ENCODE measurements around the gene SEL1L3. TPM values are rescaled to one million over a fixed set of nuclear protein-coding genes. Genes with fewer than 3 reads are reported as not detected.

The SEL1L3 gene
- total RNA-seq, 1 donor from 2014 or later, result 57.7 TPM

- DNase-seq (ENCODE audit: low read depth), result peak; percentile 19
These were observed 70.5 kb downstream of the SEL1L3 start for GRCh38 chr4:25792200-25792791.

DNA sequence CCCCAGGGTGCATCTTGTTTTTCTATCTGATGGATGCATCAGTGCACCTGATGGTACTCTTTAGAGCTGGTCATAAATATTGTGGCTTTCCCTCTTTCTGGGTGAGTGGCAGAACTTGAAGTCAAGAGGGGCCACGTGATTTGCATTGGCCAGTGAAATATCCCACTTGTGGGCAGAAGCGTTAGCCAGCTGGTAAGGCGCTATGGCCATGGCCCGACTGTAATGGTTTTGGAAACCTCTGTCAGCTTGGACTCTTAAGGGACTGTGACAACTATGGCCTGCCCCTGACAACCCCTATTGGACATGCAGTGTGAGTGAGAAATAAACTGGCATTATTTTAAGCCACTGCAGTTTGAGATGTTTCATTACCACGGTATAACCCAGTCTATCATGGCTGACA, 72.8 kb downstream of the SEL1L3 start:
- no peak for DNase-seq (ENCODE audit: low read depth)

GRCh38 chr4:25788703-25789238, 74.0 kb downstream of the SEL1L3 start:
- DNase-seq (ENCODE audit: low read depth), result no peak

DNA sequence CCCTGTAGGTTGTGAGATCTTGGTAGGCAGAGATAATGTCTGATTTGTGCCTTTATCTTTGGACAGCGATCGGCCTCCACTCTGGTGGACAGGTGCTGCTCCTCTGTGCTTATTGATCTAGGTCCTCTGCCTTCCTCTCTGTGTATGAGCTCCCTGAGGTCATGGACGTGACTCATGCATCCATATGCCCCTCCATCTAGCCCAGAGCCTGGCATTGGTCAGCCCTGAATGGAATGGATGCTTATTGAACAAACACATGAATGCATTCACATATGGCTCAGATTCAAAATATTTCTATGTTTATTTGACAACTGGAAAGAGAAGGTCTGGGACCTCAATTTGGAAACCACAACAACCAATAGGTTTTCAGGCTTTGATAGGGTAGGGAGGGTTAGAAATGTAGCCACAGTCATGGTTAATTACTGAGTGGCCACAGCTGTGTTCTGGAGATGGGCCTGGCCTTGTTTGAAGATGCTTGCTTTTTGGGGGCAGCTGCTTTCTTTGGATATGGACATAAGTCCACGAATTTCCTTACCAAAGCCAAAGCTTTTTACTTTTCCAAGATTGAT, 76.2 kb downstream of the SEL1L3 start:
- no peak for DNase-seq (ENCODE audit: low read depth)

GRCh38 chr4:25783943-25784342, 78.8 kb downstream of the SEL1L3 start:
- DNase-seq (ENCODE audit: low read depth), result no peak

- DNase-seq (ENCODE audit: low read depth), result no peak
These were observed 79.7 kb downstream of the SEL1L3 start for GRCh38 chr4:25783126-25783525.

DNA sequence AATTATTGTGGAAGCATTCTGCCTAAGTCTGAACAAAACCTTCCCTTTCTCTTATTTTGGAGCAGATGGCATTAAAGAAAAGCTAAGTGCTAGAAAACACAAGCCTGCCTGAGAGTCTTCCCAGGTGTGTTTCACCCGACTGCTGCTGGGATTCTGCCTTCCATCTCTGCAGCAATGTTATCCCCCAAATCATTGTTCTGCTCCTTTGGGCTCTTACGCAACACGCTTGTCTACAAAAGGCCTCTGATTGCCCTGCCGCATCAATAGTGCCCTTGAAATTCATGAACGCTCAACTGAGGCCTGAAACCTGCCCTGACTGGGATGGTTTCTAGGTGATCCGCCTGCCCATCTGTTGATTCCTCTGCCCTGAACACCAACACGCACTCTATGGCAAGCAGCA, 80.3 kb downstream of the SEL1L3 start:
- DNase-seq (ENCODE audit: low read depth), result no peak

DNA sequence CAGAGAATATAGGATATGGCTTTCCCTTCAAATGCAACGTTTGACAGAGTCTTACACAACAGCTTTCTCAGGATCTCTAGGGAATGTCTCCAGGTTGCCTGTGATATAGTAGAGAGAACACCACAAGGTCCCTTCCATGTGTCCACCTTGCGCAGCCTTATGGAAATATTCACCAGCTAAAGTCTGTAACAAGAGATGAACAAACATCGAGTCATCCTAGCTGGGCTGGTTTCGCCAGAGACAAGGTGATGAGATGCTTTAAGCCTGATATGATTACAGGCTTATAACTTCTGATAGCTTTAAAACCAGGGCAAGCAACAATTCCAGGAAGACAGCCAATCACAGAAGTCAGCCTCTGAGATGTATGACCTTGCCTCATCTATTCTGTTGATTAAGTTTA, 83.8 kb downstream of the SEL1L3 start:
- DNase-seq (ENCODE audit: low read depth), result no peak

GRCh38 chr4:25776795-25777194, 86.0 kb downstream of the SEL1L3 start:
- DNase-seq (ENCODE audit: low read depth), result no peak

GRCh38 chr4:25775166-25775565, 87.6 kb downstream of the SEL1L3 start:
- no peak for DNase-seq (ENCODE audit: low read depth)

GRCh38 chr4:25773358-25773757, 89.4 kb downstream of the SEL1L3 start:
- no peak for DNase-seq (ENCODE audit: low read depth)

DNA sequence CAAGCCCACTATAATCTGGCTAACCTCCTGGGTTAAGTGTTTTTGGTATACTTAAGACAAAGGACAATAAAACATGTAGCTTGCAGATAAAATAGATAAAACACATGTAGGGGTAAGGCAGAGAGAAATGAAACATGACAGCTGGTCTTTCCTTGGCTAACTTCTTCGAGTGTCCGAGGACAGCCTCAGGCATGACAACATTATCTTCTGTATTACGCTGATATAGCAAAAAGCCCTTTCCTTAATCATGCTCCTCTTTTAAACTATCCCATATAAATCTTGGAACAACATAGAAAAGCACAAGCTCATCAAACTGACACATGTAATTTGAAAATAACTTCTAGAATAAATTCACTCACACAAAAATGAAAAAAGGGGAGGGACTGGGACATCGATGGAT, 91.1 kb downstream of the SEL1L3 start:
- DNase-seq (ENCODE audit: low read depth), result no peak

GRCh38 chr4:25770847-25771246, 91.9 kb downstream of the SEL1L3 start:
- no peak for DNase-seq (ENCODE audit: low read depth)

DNA sequence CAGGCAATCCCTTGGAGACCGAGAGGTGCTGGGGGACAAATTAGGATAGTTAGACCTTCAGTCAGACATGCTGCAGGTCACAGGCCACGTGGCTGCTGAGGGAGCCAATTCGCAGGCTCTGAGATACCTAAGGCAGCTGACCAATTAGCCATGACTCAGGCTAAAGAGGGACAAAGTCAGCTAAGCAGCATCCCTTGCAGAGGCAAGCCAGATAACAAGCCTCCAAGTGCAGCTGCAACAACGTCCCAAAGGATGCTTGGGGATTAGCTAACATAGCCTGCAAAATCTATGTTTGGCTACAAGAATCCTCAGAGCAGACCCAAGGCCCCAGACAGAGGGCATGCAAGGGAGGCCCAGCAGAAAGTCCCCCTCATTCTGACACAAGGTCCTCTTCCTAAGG, 93.5 kb downstream of the SEL1L3 start:
- DNase-seq (ENCODE audit: low read depth), result no peak

GRCh38 chr4:25767877-25768725, 94.7 kb downstream of the SEL1L3 start:
- peak; percentile 70 for DNase-seq (ENCODE audit: low read depth)

- DNase-seq (ENCODE audit: low read depth), result peak; percentile 31
These were observed 102.2 kb downstream of the SEL1L3 start for GRCh38 chr4:25760518-25761157.

- DNase-seq (ENCODE audit: low read depth), result no peak
These were observed 102.7 kb downstream of the SEL1L3 start for GRCh38 chr4:25760048-25760447.

- no peak for DNase-seq (ENCODE audit: low read depth)
These were observed 103.7 kb downstream of the SEL1L3 start for GRCh38 chr4:25759101-25759500.

GRCh38 chr4:25757452-25757851, 105.3 kb downstream of the SEL1L3 start:
- DNase-seq (ENCODE audit: low read depth), result no peak

- peak; percentile 91 for DNase-seq (ENCODE audit: low read depth)
These were observed 106.3 kb downstream of the SEL1L3 start for GRCh38 chr4:25756503-25756902.

GRCh38 chr4:25755911-25756310, 106.9 kb downstream of the SEL1L3 start:
- DNase-seq (ENCODE audit: low read depth), result no peak

DNA sequence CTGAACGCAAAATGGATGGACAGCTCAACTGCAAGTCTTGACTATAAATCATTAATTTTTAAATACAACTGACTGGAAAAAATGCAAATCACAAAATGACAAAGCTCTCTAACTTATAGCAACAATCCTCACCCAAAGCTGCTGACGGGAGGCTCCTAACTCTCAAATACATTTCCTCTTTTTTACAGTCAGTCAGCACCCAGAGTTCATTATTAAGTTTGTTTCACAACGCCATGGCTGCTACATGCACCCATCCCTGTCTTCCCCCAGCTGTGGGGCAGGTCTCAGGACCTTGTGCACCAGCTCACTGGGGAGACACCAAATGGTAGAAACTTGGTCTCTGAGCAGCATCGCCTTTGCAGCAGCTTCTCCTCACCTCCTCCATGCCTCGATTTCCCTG, 109.5 kb downstream of the SEL1L3 start:
- no peak for DNase-seq (ENCODE audit: low read depth)

All from renal cortical epithelial cell (primary cell).